Thyroid gland (tissue), 4 donors: ENCODE results near the gene KCNIP4. TPM values are rescaled to one million over a fixed set of nuclear protein-coding genes. Genes with fewer than 3 reads are reported as not detected.

Experiments
- DNase-seq, 2 donors: peaks; one replicate each; pipeline ENCODE4 v3.0.0-alpha.2; 2019
- H3K27ac ChIP-seq, 3 donors: fragments of 200-600 bp; sonication (generic); 1 replicate in 2 of 3; 2 replicates in 1 of 3; pipeline ENCODE4 v1.5.1; 2016 to 2019; ENCODE audit warnings: mild to moderate bottlenecking in 1 of 3, moderate library complexity in 1 of 3
- H3K27me3 ChIP-seq: fragments of 200-600 bp; sonication (generic); one replicate; pipeline ENCODE4 v1.5.1; 2019
- H3K36me3 ChIP-seq, 2 donors: fragments of 200-600 bp; sonication (generic); one replicate each; pipeline ENCODE4 v1.5.1; 2016 to 2019
- H3K4me1 ChIP-seq, 2 donors: fragments of 200-600 bp; sonication (generic); one replicate each; pipeline ENCODE4 v1.5.1; 2017 to 2019
- H3K4me3 ChIP-seq, 3 donors: fragments of 200-600 bp; sonication (generic); replicated peaks in 1 of 3; 1 replicate in 2 of 3; 2 replicates in 1 of 3; pipeline ENCODE4 v1.5.1; 2016; ENCODE audit warnings: mild to moderate bottlenecking in 1 of 3
- H3K9me3 ChIP-seq: fragments of 200-600 bp; sonication (generic); one replicate; pipeline ENCODE4 v1.5.1; 2017
- CTCF ChIP-seq, 6 experiments: fragments of 200-600 bp in 3 of 6; fragments of 450-650 bp in 3 of 6; sonication (generic) in 3 of 6; IDR thresholded peaks; one replicate each; pipeline ENCODE4 v1.5.1; 2016 to 2019; ENCODE audit warnings: antibody characterized with exemption in 6 of 6, mild to moderate bottlenecking in 2 of 6, inconsistent platforms in 1 of 6, moderate library complexity in 1 of 6
- POLR2A ChIP-seq, 2 donors: fragments of 450-650 bp; IDR thresholded peaks; one replicate each; pipeline ENCODE4 v1.6.1; 2017; ENCODE audit warnings: antibody characterized with exemption in 2 of 2, mild to moderate bottlenecking in 2 of 2, moderate library complexity in 1 of 2
- WGBS, 2 donors: methylation state at CpG; one replicate each; pipeline ENCODE4 v1.1.5; 2017; 5-methylcytosine and 5-hydroxymethylcytosine counted together
- intact Hi-C: fragments of 100-400 bp; cut with DNase I; formaldehyde crosslinking; loops from one replicate; pipeline ENCODE4 v1.15.1; 2023
- total RNA-seq, 4 donors: library from RNA; depleted of rRNA; stranded (reverse); fragments of >200 nt; gene quantifications; one replicate each; pipeline ENCODE4 v1.2.3, GENCODE V29; 2016

Gene KCNIP4
- total RNA-seq, 4 donors from 2014 or later = 2.0 to 6.6 (median 4.4) TPM

GRCh38 chr4:21722157-21722839 is 226.3 kb downstream of the KCNIP4 start:
- TF ChIP-seq POLR2A (IDR thresholded peaks at IDR 0.05) (no peak), CTCF (IDR thresholded peaks at IDR 0.05) (no peak)
- whole genome bisulfite sequencing, 2 donors = 87 to 89% methylated on average over 6 of the region's 6 CpGs
- H3K36me3 ChIP-seq = no peaks in the 10 kb centered on the region
- intact Hi-C loops = no loop called here
- H3K27ac ChIP-seq = no peak overlapping the region
- DNase-seq = no peak
- H3K27me3 ChIP-seq = no peaks in the 10 kb centered on the region
- no peak overlapping the region for H3K4me3 ChIP-seq
- H3K4me1 ChIP-seq = no peaks in the 10 kb centered on the region
- no peaks in the 10 kb centered on the region for H3K9me3 ChIP-seq

DNA sequence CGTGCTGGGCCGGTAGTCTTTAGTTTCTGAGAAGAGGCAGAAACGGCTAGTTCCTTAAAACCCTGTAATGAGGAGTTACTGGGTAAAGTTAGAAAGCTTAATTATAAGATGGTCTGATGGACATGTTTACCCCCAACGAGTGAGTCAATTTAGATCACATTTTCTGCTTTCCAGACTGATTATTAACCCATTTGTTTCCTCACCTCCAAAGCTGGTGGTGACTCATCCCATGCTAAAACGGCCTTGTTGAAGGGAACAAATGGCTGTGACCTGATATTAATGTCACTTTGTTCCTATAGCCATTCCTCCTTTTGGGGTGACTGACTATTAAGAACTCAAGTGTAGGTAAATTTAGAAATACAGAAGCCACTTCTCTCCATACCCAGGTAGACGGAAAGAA is 232.0 kb downstream of the KCNIP4 start:
- no peaks in the 10 kb centered on the region for H3K27me3 ChIP-seq
- H3K27ac ChIP-seq = no peak overlapping the region
- no peak overlapping the region for H3K4me3 ChIP-seq
- DNase-seq = no peak
- TF ChIP-seq POLR2A (IDR thresholded peaks at IDR 0.05) = no peak
- TF ChIP-seq CTCF (IDR thresholded peaks at IDR 0.05) = no peak
- 77 to 86% methylated on average over 6 of the region's 6 CpGs for WGBS, 2 donors
- intact Hi-C loops = no loop called here
- no peaks in the 10 kb centered on the region for H3K9me3 ChIP-seq
- no peaks in the 10 kb centered on the region for H3K4me1 ChIP-seq
- no peaks in the 10 kb centered on the region for H3K36me3 ChIP-seq

DNA sequence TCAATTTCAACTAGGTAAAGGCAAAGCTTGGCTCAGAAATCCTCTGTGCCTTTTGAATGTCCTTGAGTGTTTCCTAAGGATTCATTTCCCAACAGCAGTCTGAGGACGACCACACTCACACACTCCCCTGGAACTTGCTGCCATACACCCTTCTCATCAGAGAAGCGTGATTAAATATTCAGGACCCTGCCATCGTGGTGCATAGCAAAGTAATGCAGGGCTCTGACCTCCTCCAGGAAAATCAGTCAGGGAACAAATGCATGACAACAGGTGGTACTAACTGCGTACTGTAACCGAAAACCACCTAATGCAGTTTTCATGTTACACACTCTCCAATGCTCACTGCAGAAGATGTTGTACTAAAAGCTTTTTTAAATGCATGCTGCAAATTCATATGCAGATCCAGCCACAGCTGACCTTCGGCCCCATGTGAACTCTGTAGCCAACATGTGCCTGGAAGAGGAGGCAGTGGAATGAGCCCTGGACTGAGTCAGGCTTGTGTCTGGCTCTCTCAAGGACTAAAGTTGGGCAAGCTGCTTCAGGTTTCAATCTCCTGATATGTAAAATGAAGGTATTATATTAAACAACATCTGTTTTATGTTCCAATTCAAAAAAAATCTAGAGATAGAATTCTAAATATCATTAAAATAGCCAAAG is 238.3 kb downstream of the KCNIP4 start:
- H3K36me3 ChIP-seq = no peaks in the 10 kb centered on the region
- intact Hi-C loops = no loop called here
- 72 to 78% methylated on average over 6 of the region's 6 CpGs for WGBS, 2 donors
- H3K27me3 ChIP-seq = no peaks in the 10 kb centered on the region
- H3K4me1 ChIP-seq = no peaks in the 10 kb centered on the region
- no peak for TF ChIP-seq POLR2A (IDR thresholded peaks at IDR 0.05)
- no peak for TF ChIP-seq CTCF (IDR thresholded peaks at IDR 0.05)
- H3K9me3 ChIP-seq = no peaks in the 10 kb centered on the region
- H3K4me3 ChIP-seq = no peak overlapping the region
- H3K27ac ChIP-seq = no peak overlapping the region
- DNase-seq = no peak

DNA sequence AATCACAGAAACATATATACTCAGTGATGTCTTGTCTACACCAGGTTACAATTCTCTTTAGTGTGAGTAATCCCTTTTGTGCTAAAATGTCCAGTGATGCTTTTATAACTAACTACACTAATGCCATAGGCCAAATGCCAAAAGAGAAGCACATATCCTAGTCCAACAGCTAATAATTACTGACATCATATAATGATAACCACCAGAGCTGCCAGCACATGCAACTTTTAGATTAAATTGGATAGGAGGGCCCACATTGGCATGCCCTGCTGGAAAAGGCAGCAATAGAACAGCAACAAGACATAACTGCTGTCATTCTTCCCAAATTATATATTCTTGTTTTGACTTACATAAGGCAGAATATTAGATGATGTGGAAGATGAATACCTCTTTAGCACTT is 238.8 kb downstream of the KCNIP4 start:
- H3K9me3 ChIP-seq = no peaks in the 10 kb centered on the region
- intact Hi-C loops = no loop called here
- no peaks in the 10 kb centered on the region for H3K27me3 ChIP-seq
- no peak for TF ChIP-seq POLR2A (IDR thresholded peaks at IDR 0.05)
- TF ChIP-seq CTCF (IDR thresholded peaks at IDR 0.05) = no peak
- H3K4me3 ChIP-seq = no peak overlapping the region
- no peak for DNase-seq
- no peak overlapping the region for H3K27ac ChIP-seq
- no peaks in the 10 kb centered on the region for H3K36me3 ChIP-seq
- H3K4me1 ChIP-seq = no peaks in the 10 kb centered on the region

DNA sequence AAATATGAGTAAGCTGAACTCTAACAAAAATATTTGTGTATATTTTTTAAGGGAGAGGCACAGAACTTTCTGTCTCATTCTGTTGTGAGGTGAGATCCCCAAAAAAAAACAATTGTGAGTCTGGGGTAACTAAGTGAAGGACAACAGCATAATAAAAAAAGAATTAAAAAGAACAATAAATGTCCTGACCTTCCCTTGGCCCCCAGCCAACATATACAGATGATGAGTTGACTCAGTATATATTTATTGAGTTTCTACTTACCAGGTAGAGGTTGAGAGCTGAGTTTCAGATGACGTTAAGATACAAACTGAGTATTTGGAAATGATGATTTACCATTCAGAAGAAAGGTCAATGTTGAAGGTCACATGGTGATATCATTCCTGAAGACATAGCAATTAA is 239.5 kb downstream of the KCNIP4 start:
- no peak overlapping the region for H3K27ac ChIP-seq

More for the DNA sequence above, 239.5 kb downstream of the KCNIP4 start:
- no peaks in the 10 kb centered on the region for H3K9me3 ChIP-seq
- no peak for DNase-seq
- H3K27me3 ChIP-seq = no peaks in the 10 kb centered on the region
- H3K4me3 ChIP-seq = no peak overlapping the region
- no peaks in the 10 kb centered on the region for H3K36me3 ChIP-seq
- 79 to 80% methylated on average over 1 of the region's 1 CpG for WGBS, 2 donors
- no peaks in the 10 kb centered on the region for H3K4me1 ChIP-seq
- intact Hi-C loops = no loop called here
- TF ChIP-seq CTCF (IDR thresholded peaks at IDR 0.05) (no peak), POLR2A (IDR thresholded peaks at IDR 0.05) (no peak)
